GM12878 (cell line): ENCODE results near the gene ITPR2.

Experiments
- CTCF ChIP-seq, 3 experiments: IDR thresholded peaks in 2 of 3; conservative IDR thresholded peaks in 1 of 3; 2 replicates each; pipeline ENCODE4 v1.5.1; 2011; ENCODE audit warnings: low read depth in 3 of 3, low read length in 3 of 3, mild to moderate bottlenecking in 3 of 3, control low read depth in 2 of 3, moderate library complexity in 2 of 3, inconsistent platforms in 1 of 3, mixed read lengths in 1 of 3; ENCODE audit not compliant: control insufficient read depth in 2 of 3, insufficient read depth in 1 of 3; ENCODE audit errors: extremely low read depth in 1 of 3
- ELK1 ChIP-seq: IDR thresholded peaks from 2 replicates; pipeline ENCODE4 v1.6.1; 2012; ENCODE audit warnings: low read depth, low read length, improper control_type of control experiment
- EZH2 ChIP-seq: IDR thresholded peaks from 2 replicates; pipeline ENCODE4 v1.6.1; 2012; ENCODE audit warnings: low read depth, mild to moderate bottlenecking, control low read depth, inconsistent platforms, low read length, borderline replicate concordance; ENCODE audit not compliant: control insufficient read depth
- POLR2AphosphoS5 ChIP-seq: IDR thresholded peaks from 2 replicates; pipeline ENCODE4 v1.6.1; 2011; ENCODE audit warnings: mild to moderate bottlenecking, low read length, inconsistent platforms
- USF2 ChIP-seq: IDR thresholded peaks from 2 replicates; pipeline ENCODE4 v1.6.1; 2011; ENCODE audit warnings: low read depth, low read length, improper control_type of control experiment, borderline replicate concordance
- ZNF217 ChIP-seq: fragments of 450-650 bp; IDR thresholded peaks from 2 replicates; pipeline ENCODE4 v1.6.1; 2017; ENCODE audit warnings: antibody characterized with exemption, mild to moderate bottlenecking
- TF ChIP-seq, protein P1 (sequence below): fragments of 450-650 bp; IDR thresholded peaks from 2 replicates; pipeline ENCODE4 v1.6.1; 2016; ENCODE audit warnings: mild to moderate bottlenecking
- TF ChIP-seq, protein P2 (sequence below): IDR thresholded peaks from 2 replicates; pipeline ENCODE4 v1.6.1; 2012; ENCODE audit warnings: low read depth, low read length, improper control_type of control experiment

GRCh38 chr12:26471560-26471959 is 361.4 kb downstream of the ITPR2 start:
- TF ChIP-seq CTCF (IDR thresholded peaks at IDR 0.05 in 2 of 3, conservative IDR thresholded peaks at IDR 0.05 in 1 of 3; ENCODE audit: control insufficient read depth in 2 of 3, extremely low read depth in 1 of 3, insufficient read depth in 1 of 3, low read depth in 3 of 3, low read length in 3 of 3) = peak in 1 of 3 experiments; percentile 21; a peak in 1 of 6 replicates
- no peak for TF ChIP-seq EZH2
- no peak for TF ChIP-seq USF2
- TF ChIP-seq, protein P1, sequence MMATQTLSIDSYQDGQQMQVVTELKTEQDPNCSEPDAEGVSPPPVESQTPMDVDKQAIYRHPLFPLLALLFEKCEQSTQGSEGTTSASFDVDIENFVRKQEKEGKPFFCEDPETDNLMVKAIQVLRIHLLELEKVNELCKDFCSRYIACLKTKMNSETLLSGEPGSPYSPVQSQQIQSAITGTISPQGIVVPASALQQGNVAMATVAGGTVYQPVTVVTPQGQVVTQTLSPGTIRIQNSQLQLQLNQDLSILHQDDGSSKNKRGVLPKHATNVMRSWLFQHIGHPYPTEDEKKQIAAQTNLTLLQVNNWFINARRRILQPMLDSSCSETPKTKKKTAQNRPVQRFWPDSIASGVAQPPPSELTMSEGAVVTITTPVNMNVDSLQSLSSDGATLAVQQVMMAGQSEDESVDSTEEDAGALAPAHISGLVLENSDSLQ = peak; percentile 58; the same call in 1 of the 2 replicates
- no peak for TF ChIP-seq ELK1
- TF ChIP-seq, protein P2, sequence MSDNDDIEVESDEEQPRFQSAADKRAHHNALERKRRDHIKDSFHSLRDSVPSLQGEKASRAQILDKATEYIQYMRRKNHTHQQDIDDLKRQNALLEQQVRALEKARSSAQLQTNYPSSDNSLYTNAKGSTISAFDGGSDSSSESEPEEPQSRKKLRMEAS = no peak
- TF ChIP-seq POLR2AphosphoS5 = no peak
- peak; percentile 99 for TF ChIP-seq ZNF217
